Endodermal cell (in vitro differentiated cells): ENCODE data around the gene MSL2. TPM values are rescaled to one million over a fixed set of nuclear protein-coding genes. Genes with fewer than 3 reads are reported as not detected.
"Not testable (repeated sequence)": the region's sequence is repeated elsewhere in the genome, so short reads cannot be mapped to it uniquely, and the experiment has no call there.

Source experiments
- DNase-seq: peaks from one replicate; pipeline ENCODE4 v3.0.0-alpha.2; 2017
- H3K27ac ChIP-seq: 2 replicates; pipeline ENCODE4 v1.5.1; 2013; ENCODE audit warnings: mild to moderate bottlenecking, low read depth, low read length, moderate library complexity
- H3K27me3 ChIP-seq: 2 replicates; pipeline ENCODE4 v1.6.1; 2013; ENCODE audit warnings: mild to moderate bottlenecking, low read length, moderate library complexity; ENCODE audit not compliant: insufficient read depth, control insufficient read depth, poor library complexity, severe bottlenecking
- H3K36me3 ChIP-seq: 2 replicates; pipeline ENCODE4 v1.7.0; 2013; ENCODE audit warnings: mild to moderate bottlenecking, low read length, moderate library complexity; ENCODE audit not compliant: control insufficient read depth, insufficient read depth
- H3K4me1 ChIP-seq: one replicate; pipeline ENCODE4 v1.7.0; 2013; ENCODE audit warnings: low read length; ENCODE audit not compliant: control insufficient read depth, insufficient read depth
- H3K4me3 ChIP-seq: 2 replicates; pipeline ENCODE4 v1.5.1; 2013; ENCODE audit warnings: mild to moderate bottlenecking, low read length, moderate library complexity
- H3K9ac ChIP-seq: 2 replicates; pipeline ENCODE4 v1.6.1; 2013; ENCODE audit warnings: mild to moderate bottlenecking, low read length, moderate library complexity; ENCODE audit not compliant: poor library complexity, severe bottlenecking; ENCODE audit errors: extremely low read depth
- H3K9me3 ChIP-seq: 2 replicates; pipeline ENCODE4 v1.6.1; 2013; ENCODE audit warnings: mild to moderate bottlenecking, low read length, moderate library complexity; ENCODE audit not compliant: control insufficient read depth
- H3K27ac Mint-ChIP-seq: 2 replicates; pipeline ENCODE4 v1.8.0; 2020; ENCODE audit warnings: mixed read lengths
- H3K27me3 Mint-ChIP-seq: 2 replicates; pipeline ENCODE4 v1.8.0; 2021; ENCODE audit warnings: mild to moderate bottlenecking, mixed read lengths; ENCODE audit not compliant: insufficient read depth
- H3K36me3 Mint-ChIP-seq: 2 replicates; pipeline ENCODE4 v1.8.0; 2020; ENCODE audit warnings: low read depth, mixed read lengths
- H3K4me1 Mint-ChIP-seq: 2 replicates; pipeline ENCODE4 v1.8.0; 2020; ENCODE audit warnings: mixed read lengths
- H3K4me3 Mint-ChIP-seq: 2 replicates; pipeline ENCODE4 v1.8.0; 2020; ENCODE audit warnings: mild to moderate bottlenecking, moderate library complexity, mixed read lengths
- H3K9me3 Mint-ChIP-seq: 2 replicates; pipeline ENCODE4 v1.8.0; 2020; ENCODE audit warnings: mild to moderate bottlenecking, mixed read lengths
- WGBS, 2 experiments: methylation state at CpG; one replicate each; pipeline versions ENCODE4 v1.1.5 to v1.1.7; 2013; ENCODE audit warnings: missing lambda C conversion rate in 2 of 2, mixed read lengths in 1 of 2; ENCODE audit not compliant: insufficient coverage in 1 of 2, insufficient read length in 1 of 2; 5-methylcytosine and 5-hydroxymethylcytosine counted together
- total RNA-seq, 2 donors: library from RNA; stranded (reverse); fragmentation: NEBNext Ultra II Directional in 1 of 2; extraction: Animal tissue kit (Norgen Biotek cat#: 25700) in 1 of 2; gene quantifications; 2 replicates in 1 of 2; 3 replicates in 1 of 2; pipeline ENCODE4 v1.2.1, GENCODE V29; 2021
- TF ChIP-seq, protein P1 (sequence below): fragments of 200-600 bp; sonication (generic); conservative IDR thresholded peaks from 2 replicates; pipeline ENCODE4 v1.5.0; 2021; ENCODE audit warnings: antibody characterized with exemption, mild to moderate bottlenecking

Gene MSL2
- total RNA-seq, 2 donors from 2014 or later: 35.1 to 45.7 TPM

DNA sequence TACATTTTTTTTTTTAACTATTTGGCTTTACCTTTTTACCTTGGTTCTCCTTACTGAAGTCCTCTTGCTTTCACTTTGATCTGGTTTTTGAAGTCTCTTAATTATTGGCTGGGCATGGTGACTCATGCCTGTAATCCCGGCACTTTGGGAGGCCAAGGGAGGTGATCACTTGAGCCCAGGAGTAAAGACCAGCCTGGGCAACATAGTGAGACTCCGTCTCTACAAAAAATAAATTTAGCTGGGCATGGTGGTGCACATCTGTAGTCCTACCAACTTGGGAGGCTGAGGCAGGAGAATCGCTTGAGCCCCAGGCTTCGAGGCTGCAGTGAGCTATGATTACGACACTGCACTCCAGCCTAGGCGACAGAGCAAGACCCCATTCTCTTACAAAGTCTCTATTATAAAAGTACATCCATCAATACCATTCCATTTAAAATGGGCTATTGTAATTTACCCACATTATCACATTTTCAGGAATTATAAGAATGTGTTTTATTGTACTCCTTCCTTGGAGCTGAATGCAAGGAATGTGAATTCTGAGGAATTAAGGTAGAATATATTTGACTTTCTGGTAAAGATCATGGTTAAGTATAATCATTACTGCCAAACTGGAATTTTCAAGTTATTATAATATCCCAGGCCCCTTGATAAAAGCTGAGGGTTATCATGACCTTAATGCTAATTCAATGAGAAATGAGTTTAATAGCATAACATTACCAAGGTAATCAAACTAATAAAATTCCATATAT, 49.0 kb downstream of the MSL2 start:
- Mint-ChIP-seq H3K36me3 (peaks cover 34% of the 10 kb centered on the region), H3K4me1 (peaks cover 6% of the 10 kb centered on the region), H3K9me3 (no peaks in the 10 kb centered on the region), H3K27ac (no peak overlapping the region), H3K4me3 (no peak overlapping the region), H3K27me3 (peaks cover 18% of the 10 kb centered on the region)
- no peaks in the 10 kb centered on the region for H3K4me1 ChIP-seq
- 93 to 96% methylated on average over 5 to 6 of the region's 6 CpGs for WGBS, 2 experiments
- H3K27ac ChIP-seq: no peak overlapping the region
- no peaks in the 10 kb centered on the region for H3K9me3 ChIP-seq
- DNase-seq: no peak
- no peak overlapping the region for H3K4me3 ChIP-seq
- no peaks in the 10 kb centered on the region for H3K27me3 ChIP-seq
- no peak overlapping the region for H3K9ac ChIP-seq
- TF ChIP-seq, protein P1, sequence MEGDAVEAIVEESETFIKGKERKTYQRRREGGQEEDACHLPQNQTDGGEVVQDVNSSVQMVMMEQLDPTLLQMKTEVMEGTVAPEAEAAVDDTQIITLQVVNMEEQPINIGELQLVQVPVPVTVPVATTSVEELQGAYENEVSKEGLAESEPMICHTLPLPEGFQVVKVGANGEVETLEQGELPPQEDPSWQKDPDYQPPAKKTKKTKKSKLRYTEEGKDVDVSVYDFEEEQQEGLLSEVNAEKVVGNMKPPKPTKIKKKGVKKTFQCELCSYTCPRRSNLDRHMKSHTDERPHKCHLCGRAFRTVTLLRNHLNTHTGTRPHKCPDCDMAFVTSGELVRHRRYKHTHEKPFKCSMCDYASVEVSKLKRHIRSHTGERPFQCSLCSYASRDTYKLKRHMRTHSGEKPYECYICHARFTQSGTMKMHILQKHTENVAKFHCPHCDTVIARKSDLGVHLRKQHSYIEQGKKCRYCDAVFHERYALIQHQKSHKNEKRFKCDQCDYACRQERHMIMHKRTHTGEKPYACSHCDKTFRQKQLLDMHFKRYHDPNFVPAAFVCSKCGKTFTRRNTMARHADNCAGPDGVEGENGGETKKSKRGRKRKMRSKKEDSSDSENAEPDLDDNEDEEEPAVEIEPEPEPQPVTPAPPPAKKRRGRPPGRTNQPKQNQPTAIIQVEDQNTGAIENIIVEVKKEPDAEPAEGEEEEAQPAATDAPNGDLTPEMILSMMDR: no peak
- H3K36me3 ChIP-seq: peaks cover 65% of the 10 kb centered on the region

DNA sequence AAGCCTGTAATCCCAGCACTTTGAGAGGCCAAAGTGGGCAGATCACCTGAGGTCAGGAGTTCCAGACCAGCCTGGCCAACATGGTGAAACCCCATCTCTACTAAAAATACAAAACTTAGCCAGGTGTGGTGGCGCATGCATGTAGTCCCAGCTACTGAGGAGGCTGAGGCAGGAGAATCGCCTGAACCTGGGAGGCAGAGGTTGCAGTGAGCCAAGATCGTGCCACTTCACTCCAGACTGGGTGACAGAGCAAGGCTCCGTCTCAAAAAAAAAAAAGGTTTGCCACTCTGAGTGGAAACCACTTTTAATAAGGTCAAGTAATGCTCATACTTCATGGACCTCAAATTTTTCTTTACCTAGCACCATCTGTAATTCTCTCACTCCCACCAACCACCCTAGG, 51.7 kb downstream of the MSL2 start:
- 91 to 97% methylated on average over 4 of the region's 4 CpGs for WGBS, 2 experiments
- not testable (repeated sequence) for H3K9me3 Mint-ChIP-seq, H3K4me3 ChIP-seq, DNase-seq, H3K9ac ChIP-seq, H3K9me3 ChIP-seq, H3K27ac ChIP-seq, H3K4me1 ChIP-seq, H3K27ac Mint-ChIP-seq, H3K4me3 Mint-ChIP-seq, H3K27me3 ChIP-seq
- Mint-ChIP-seq H3K4me1 (peaks cover 11% of the 10 kb centered on the region), H3K27me3 (peaks cover 40% of the 10 kb centered on the region), H3K36me3 (peaks cover 15% of the 10 kb centered on the region)
- peaks cover 41% of the 10 kb centered on the region for H3K36me3 ChIP-seq

DNA sequence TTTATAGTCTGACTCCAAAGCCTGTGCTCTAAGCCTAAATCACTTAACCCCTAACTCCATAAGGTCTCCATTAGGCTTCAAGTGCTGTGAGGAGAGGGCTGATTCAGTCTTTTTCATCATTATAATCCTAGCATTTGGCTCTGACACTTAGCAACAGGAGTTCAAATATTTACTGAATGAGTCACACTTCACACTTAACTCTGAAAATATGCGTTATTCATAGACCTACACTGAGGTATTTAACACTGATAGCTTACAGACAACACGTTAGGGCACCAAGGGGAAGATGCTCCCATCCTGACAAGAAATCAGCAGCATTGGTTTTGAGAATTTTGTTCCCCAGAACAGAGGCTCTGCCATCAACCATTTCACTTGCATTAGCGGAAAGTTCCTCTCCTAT, 53.5 kb downstream of the MSL2 start:
- Mint-ChIP-seq H3K9me3 (no peaks in the 10 kb centered on the region), H3K4me1 (peaks cover 11% of the 10 kb centered on the region), H3K4me3 (no peak overlapping the region), H3K36me3 (peaks cover 13% of the 10 kb centered on the region), H3K27me3 (peaks cover 40% of the 10 kb centered on the region), H3K27ac (peak overlapping the region; percentile 27)
- Histone ChIP-seq H3K9ac (peak overlapping the region; percentile 16), H3K27ac (peak overlapping the region; percentile 26), H3K9me3 (no peaks in the 10 kb centered on the region), H3K4me1 (no peaks in the 10 kb centered on the region), H3K36me3 (peaks cover 24% of the 10 kb centered on the region), H3K27me3 (no peaks in the 10 kb centered on the region), H3K4me3 (no peak overlapping the region)
- WGBS, 2 experiments: 11 to 32% methylated on average over 1 to 3 of the region's 3 CpGs
- TF ChIP-seq, protein P1: no peak
- DNase-seq: peak; percentile 68
